Hypothalamus (tissue), 51 donors: Measurements from ENCODE around the gene PRKAA1.

Source experiments
- DNase-seq, 51 donors: peaks; one replicate each; lab custom pipeline; 2025; lab: John Stamatoyannopoulos, UW

PRKAA1 gene

DNA sequence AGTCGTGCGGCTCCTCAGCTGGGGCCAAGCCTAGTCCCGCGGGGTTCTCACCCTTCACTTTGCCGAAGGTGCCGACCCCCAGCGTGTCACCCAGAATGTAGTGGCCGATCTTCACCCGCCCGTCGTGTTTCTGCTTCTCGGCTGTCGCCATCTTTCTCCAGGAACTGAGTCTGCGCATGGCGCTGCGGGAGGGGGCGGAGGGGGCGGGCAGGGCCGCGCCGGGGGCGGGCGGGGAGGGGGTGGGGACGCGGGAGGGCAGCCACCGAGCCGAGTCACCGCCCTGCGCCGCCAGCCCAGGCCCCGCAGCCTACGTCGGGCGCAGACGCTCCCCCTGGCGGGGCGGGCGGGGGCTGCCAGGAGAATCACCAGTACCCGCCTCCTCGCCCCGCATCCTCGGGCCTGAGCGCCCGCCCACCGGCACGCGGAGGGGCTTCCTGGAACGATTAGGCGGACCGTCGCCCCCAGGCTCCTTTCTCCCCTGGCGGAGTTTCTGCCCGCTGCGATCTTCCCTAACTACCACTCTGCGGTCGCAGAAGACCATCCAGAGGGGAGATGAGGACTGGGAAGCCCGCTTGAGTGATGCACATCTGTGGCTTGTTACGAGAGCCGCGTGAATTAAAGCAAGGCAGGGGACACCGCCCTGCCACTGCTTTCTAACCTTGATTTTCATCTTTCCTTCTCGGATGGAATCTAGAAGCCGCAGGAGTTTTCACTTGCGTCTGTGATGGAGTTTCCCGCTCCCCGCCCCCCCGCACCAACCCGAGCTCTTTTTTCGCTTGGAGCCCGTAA, at the start of gene PRKAA1:
TSS of gene PRKAA1 (minus strand) at position 363 of the 789 bp plus-strand sequence. CDS start at position 178, 185 bp downstream.
- DNase-seq = peak; percentile 42 to 96 (median 85)

DNA sequence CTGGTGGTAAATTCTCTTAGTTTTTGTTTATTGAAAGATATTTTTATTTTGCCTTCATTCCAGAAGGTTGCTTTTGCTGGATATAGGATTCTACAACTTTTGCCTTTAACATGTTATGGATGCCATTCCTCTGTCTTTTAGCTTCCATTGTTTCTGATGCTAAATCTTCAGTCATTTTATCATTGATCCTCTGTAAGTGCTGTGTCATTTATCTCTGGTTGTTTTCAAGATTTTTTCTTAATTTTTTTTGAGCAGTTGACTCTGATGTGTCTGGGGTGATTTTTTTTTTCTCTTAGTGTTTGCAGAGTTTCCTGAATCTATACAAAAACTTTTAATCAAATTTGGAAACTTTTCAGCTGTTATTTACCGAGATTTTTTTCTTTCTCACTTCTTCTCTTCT, 49.4 kb upstream of the PRKAA1 start:
- DNase-seq = no peak

DNA sequence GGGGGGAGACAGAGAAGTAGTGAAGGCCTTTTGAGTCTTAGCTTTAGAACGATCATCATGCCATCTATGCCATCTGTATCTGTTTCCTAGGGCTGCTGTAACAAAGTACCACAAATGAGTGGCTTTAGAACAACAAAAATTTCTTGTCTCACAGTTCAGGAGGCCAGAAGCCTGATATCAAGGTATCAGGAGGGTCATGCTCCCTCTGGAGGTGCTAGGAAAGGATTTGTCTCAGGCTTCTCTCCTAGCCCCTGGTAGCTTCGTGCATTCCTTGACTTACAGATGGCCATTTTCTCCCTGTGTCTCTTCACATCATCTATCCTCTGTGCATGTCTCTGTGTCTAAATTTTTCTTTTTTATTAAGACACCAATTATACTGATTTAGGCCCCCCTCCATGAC, 48.2 kb upstream of the PRKAA1 start:
- no peak for DNase-seq

- DNase-seq = no peak
These were observed 46.4 kb upstream of the PRKAA1 start for GRCh38 chr5:40844565-40844964.

GRCh38 chr5:40842351-40842750, 44.2 kb upstream of the PRKAA1 start:
- DNase-seq = no peak

GRCh38 chr5:40841068-40841805, 43.1 kb upstream of the PRKAA1 start, which contains the start of gene CARD6:
CARD6 (plus strand) TSS chr5:40841367; CDS start chr5:40841383, 16 bp downstream.
- DNase-seq = no peak

- DNase-seq = no peak
These were observed 39.9 kb upstream of the PRKAA1 start for GRCh38 chr5:40838086-40838485.

DNA sequence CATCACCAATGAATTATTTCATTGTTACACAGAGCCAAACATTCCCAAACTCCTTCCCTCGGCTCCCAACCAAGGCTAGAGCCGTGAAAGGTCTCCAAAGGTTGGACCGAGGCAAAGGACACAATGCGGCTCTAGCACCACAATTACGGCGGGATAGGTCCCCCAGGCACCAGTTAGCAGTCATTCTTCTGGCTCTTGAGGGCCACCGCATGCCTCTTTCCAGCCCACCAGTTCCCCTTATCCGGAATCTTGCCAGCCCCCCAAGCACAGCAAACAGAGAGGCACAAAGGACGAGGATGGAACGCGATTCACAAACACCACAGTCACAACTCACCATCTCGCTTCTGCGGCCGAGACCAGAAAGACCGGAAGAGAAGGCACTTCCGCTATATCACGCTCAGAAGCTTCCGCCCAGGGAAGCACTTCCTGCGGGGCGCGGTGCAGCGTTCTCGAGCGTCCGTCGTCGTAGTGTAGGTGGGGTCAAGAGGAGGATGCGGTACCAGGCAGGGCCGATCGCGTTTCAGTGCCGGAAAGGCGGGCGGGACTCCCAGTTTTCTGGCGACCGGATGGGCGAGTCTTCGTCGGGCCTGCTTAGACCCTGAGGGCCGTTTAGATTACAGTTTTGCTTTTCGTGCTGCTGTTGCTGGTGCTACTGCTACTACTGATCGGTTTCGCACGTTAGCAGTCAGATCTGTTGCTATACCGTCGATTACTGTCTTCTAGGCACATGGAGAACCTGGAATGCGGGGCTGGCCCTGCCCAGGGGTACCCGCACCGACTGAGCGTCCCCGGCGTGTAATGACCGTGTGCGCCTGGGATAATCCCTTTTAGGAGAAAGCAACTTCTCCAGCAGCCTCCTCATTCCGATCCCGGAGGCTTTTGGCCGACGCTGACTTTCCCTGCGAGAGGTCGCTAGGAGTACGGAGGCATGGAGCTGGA, 36.9 kb upstream of the PRKAA1 start, which contains the start of gene RPL37:
TSS of gene RPL37 (minus strand) at position 374 of the 939 bp plus-strand sequence. CDS start at position 337, 37 bp downstream.
- DNase-seq = peak; percentile 46 to 97 (median 92)

DNA sequence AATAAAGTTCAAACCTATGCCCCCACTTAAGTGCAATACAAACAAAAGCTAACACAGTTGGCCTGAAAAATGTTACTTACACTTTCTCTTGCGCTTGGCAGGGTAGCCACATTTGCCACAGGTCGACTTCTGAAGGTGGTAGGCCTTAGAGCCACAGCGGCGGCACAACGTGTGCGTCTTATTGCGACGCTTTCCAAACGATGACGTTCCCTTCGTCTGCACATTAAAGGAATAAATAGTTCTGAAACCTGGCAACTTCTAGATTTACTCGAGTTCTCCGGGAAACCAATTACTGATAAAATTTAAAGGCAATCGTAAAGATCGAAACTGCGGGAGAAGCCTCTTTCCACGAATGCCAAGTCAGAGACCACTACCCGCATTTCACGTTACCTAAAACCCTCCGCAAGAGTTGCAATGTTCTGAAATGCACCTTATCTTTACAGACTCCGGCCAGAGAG, 36.2 kb upstream of the PRKAA1 start:
- peak in 1 of 51 donors; percentile 72 for DNase-seq

- DNase-seq = no peak
These were observed 35.6 kb upstream of the PRKAA1 start for GRCh38 chr5:40833712-40834229.

GRCh38 chr5:40832345-40832744, 34.2 kb upstream of the PRKAA1 start:
- DNase-seq = no peak

- DNase-seq = no peak
These were observed 33.4 kb upstream of the PRKAA1 start for GRCh38 chr5:40831346-40832210.

GRCh38 chr5:40829748-40830533, 31.8 kb upstream of the PRKAA1 start:
- DNase-seq = no peak

- DNase-seq = no peak
These were observed 30.8 kb upstream of the PRKAA1 start for GRCh38 chr5:40828690-40829661.

GRCh38 chr5:40828021-40828631, 30.0 kb upstream of the PRKAA1 start:
- DNase-seq = no peak

DNA sequence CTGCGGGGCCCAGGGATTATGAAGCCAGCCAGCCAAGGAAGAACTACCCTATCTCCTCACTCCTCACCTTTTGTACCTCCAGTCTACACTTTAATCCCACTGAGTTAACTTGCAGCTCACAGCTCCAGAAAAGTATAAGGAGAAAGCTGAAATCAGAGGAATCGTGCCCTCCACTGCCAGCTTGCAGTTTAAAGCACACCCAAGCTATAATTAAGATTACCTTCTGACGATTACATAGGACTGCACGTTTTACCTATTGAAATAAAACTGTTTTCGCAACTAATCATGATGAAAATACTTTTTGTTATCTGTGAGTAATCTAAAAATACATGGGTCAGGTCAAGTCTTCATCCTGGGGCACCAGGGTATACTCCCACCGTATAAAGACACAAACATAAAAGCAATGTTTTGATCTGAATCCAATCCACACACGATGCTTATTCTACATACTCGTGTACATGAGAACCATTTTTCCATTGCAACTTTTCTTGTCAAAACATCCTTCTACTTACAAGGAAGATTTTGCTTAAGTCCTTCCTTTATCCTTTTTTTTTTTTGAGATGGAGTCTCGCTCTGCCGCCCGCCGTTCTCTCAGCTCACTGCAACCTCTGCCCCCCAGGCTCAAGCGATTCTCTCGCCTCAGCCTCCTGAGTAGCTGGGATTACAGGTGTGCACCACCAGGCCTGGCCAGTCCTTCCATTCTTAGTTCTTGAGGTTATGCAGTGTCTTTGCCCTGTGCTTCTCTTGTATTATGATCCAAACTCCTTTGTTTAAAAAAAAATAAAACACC, 29.2 kb upstream of the PRKAA1 start:
- no peak for DNase-seq
